Suppressor macrophage treated with lipopolysaccharide for 4 hours (primary cell): Measurements from ENCODE around the gene REEP1.
"Not testable (repeated sequence)": the region's sequence is repeated elsewhere in the genome, so short reads cannot be mapped to it uniquely, and the experiment has no call there.

Source experiments
- DNase-seq: peaks from one replicate; pipeline ENCODE4 v3.0.0-alpha.2; 2020

The REEP1 gene

DNA sequence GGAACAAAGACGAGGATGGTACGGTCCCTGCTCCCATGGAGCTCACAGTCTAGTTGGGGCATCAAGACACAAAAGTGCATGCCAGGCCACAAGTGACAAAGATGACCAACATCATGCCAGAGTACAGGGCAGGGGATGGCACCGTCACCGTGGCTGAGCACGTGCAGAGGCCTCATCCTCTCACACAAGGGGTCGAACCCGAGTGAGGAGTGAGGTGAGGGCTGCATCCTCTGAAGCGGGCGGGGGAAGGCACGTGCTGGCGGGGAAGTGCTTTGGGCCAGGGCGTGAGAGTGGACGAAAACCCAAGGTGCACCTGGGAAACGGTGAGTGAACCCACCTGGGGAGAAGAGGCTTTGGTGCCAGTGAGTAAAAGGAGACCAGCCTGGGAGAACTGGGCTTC, 97.2 kb downstream of the REEP1 start:
- DNase-seq: no peak

DNA sequence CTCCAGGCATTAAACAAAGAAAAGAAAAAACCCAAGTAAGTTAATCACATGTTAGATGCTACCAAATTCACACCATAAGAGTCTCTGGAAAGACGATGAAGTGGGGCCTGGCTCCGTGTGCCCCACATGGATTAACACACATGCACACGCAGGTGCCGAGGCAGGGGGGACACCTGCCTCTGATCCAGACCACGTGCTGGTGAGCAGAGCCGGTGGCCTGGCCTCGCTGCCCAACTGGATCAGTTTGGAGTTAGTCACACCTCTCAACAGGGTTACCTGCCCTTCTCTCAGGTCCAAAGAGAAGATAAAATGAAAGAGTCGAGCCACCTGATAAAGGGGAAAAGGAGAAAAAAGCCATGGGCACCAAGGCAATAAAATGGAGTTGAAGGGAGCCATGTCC, 97.7 kb downstream of the REEP1 start:
- DNase-seq: no peak

DNA sequence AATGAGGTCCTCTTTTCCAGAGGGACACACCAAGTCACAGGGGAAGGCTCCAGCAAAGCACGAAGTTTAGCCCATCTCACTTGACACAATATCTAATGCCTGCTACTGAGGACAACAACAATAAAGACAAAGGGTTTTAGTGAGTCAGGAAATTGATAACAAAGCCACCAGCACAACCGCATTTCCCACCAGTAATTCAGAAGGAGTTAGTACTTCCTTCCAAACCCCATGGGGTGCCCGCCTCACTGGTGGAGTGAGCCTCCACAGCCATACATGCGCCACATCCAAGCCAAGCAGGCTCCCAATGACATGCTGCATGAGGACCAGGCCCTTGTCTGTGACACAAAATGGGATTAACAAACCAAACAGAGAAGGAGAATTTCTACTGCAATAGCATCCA, 98.1 kb downstream of the REEP1 start:
- DNase-seq: no peak

DNA sequence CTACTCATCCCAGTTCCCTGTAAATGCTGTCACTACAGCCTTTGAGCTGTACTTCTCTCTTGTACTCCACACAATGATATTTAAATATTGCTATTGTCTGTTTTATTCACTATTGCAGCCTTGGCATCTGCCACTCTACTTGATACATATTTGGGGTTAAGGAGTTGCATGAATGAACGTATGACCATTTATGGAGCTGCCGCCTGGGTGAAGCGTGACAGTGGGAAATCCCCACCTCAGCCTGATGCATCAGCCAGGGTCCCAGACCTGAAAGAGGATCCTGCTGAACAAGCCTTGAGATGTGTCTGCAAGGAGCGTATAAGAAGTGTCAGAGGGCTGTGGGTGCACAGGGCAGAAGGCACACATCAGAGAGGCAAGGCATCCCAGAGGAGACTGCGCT, 99.1 kb downstream of the REEP1 start:
- DNase-seq: peak; percentile 69

DNA sequence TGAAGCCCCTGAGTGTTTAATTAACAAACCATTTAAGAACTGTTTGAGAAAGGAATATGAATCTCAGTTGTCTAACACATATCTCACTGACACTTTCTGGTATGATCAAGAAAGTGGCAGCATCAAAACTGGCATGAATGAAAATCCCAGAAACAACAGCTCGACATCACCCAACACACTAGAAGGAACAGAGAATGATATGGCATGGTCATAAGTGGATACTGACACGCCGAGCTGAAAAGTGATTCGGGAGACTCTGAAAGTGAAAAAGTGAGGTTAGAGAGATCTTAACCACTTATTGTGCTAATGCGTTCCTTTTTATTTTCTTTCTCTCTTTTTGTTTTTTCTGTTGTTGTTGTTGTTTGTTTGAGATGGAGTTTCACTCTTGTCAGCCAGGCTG, 100.3 kb downstream of the REEP1 start:
- no peak for DNase-seq

GRCh38 chr2:86235196-86235980, 102.0 kb downstream of the REEP1 start:
- DNase-seq: no peak

- no peak for DNase-seq
Measured at GRCh38 chr2:86234563-86235131, 102.8 kb downstream of the REEP1 start.

- DNase-seq: no peak
Measured at GRCh38 chr2:86233436-86233835, 104.0 kb downstream of the REEP1 start.

DNA sequence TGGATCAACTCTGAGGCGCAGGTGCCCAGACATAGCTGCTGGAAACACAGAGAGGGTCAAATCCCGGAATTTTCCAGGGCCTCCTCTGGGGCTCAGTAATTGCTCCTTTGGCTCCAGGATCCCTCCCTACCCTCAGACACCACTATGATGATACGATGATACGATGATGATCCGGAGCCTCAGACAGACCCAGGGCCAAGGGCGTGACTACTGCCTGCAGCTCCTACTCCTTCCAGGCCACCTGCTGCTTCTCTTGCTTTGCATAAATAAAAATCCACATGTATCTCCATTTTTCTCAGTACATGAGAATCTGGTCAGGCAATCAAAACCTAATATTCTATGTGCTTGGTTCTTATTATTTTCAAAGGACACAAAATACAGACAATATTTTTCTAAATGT, 104.5 kb downstream of the REEP1 start:
- DNase-seq: no peak

- no peak for DNase-seq
Measured at GRCh38 chr2:86232373-86232784, 105.0 kb downstream of the REEP1 start.

DNA sequence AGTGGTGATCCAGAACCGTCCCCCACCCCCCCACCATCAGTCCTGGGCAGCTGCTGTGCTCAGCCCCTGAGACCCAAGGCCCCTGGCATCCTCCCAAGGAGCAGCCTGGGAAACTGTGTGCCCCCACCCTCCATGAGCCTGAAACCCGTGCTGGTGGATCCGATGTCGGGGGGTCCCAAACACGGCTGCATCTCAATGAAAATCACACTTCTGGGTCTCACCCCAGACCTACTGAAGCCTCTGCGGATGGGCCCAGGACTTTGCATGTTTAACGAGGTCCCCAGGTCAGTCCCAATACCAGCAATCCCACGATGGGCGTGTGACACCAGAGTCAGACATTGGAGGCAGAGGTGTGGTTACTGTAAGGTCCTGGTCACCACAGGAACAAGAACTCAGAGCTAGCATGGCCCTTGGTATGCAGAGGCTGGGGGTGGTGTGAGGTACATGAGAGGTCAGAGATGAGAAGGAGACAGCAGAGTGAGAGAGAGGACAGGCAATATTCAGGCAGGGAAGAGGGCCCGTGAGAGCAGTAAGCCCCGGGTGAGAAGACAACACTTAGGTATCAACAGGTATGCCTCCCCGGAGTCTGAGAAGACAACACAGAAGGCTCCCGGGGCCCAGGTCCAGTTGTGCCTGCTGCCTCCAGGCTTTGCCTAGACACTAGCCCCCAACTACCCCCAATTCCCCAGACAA, 105.6 kb downstream of the REEP1 start:
- DNase-seq: no peak

DNA sequence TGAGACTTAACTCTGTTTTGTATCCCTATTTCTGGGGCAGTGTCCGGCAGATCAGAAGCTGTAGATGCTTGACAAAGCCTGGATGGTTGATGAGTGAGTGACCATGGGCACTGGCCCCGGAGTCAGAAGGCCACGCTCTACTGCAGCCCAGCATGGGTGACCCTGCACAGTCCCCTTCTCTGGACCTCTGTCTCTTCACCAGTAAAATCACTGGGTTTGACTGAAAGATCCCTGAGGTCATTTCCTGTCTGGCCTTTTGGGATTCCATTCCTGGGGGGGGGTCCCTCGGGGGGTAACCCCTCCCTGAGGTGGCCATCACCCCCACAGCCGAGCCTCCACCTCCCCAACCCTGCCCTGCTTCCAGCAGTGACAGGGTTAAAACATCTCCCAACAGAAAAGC, 106.5 kb downstream of the REEP1 start:
- DNase-seq: no peak

GRCh38 chr2:86229221-86229620, 108.2 kb downstream of the REEP1 start:
- no peak for DNase-seq

DNA sequence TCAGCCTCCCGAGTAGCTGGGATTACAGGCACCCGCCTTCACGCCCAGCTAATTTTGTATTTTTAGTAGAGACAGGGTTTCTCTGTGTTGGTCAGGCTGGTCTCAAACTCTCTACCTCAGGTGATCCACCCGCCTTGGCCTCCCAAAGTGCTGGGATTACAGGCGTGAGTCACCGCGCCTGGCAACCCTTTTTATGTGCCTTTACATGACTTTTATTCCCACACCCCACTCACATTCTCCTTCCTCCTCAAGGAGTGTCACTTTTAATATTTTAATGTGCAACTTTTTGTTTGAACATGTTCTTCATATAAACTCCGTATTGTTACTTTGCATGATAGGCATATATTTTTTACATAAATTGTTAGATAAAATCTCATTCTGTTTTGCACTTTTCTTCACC, 108.9 kb downstream of the REEP1 start:
- DNase-seq: not testable (repeated sequence)

GRCh38 chr2:86227685-86228084, 109.7 kb downstream of the REEP1 start:
- no peak for DNase-seq

GRCh38 chr2:86226636-86227520, 110.5 kb downstream of the REEP1 start:
- DNase-seq: no peak

GRCh38 chr2:86226070-86226469, 111.4 kb downstream of the REEP1 start:
- DNase-seq: peak; percentile 88

DNA sequence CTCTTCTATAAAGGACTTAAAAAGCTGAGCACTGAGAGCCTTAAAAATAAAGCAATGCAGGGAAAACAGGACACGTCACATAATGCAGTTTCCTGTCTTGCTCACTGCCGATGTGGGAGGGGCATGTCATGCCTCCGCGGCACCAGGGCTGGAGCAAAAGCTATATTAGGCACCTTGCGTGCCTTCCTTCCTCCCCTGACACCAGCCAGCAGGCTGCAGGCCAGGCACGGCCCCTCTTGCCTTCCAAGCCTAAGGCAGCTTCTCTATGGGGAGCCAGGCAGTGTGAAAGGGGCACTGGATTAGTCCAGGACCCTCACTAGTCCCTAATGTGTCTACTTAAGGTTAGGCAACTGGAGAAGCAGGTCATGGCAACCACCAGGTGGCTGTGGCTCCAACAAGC, 111.8 kb downstream of the REEP1 start:
- peak; percentile 79 for DNase-seq

DNA sequence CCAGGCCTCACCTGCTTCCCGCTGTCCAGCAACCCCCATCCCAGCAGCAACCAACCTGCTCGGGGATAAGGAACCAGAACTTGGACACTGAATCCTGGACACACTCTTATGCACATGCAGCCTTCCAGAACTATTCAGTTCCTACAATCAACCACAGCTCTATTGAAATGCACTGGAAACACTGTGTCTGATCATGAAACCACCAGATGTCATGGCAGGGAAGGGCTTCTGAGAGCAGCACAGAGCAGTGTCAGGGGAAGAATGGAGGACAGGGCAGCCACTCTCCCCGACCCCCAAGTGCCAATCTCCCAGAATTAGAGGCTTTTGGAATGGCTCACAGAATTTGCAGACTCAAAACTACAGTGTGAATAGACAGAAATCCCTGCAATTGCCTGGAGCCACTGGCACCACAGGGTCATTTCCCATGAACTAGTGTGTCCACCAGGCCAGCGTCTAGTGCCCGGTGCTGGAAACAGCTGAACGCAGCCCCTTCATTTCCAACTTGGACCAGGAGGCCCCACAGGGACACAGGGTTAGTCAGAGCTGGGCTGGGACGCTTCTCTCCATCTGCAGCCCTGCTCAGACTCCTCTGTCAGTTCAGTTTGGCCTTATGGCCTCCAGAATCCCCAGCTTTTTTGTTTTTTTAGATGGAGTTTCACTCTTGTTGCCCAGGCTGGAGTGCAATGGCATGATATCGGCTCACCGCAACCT, 112.6 kb downstream of the REEP1 start:
- DNase-seq: no peak

DNA sequence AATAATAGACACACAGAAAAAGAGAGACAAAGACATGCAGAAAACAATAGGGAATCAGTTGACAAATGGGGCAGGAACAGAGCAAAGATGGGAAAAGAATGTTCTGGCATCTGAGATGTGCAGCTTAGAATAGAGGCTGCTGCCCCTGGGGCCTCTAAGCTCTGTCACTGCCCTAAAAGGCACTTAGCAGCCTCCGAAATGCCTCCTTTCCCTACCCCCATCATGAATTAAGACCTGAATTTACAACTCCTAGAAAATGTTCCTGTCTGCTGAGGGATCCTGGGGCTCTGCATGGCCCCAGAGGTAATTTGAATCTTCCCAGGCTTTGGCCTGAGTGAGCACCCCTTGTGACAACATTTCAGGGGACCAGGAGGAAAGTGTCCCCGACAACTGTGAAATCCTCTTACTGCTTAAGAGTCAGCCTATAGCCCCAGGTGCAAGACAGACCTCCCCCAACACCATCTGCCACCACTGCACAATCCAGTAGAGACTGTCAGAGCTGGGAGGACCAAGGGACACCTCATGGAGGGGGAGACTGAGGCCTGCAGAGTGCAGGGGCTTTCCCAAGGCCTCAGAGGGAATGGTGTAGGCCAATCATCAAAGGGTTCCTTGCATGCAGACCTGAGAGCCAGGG, 113.4 kb downstream of the REEP1 start:
- DNase-seq: no peak

- DNase-seq: no peak
Measured at GRCh38 chr2:86223140-86223926, 114.1 kb downstream of the REEP1 start.
